ENCODE data around the gene PXN.

- TF ChIP-seq GATA2 (IDR thresholded peaks at IDR 0.05; ENCODE audit: low read depth, low read length): no peak
- TF ChIP-seq GATA3 (IDR thresholded peaks at IDR 0.05; ENCODE audit: low read depth, low read length): no peak
These were observed 22.4 kb downstream of the PXN start for GRCh38 chr12:120242971-120243699.

All from SH-SY5Y (cell line).